SK-N-SH treated with all-trans-retinoic acid at 6 μM for 48 hours (cell line): ENCODE results near the gene CD274.

Experiments
- ARNTL ChIP-seq: fragments of 450-650 bp; formaldehyde crosslinking; IDR thresholded peaks from 2 replicates; pipeline ENCODE4 v1.5.0; 2020; ENCODE audit warnings: low read depth, mild to moderate bottlenecking, moderate library complexity, borderline replicate concordance
- ESRRG ChIP-seq: fragments of 250-450 bp; sonication (Bioruptor Pico); IDR thresholded peaks from 2 replicates; pipeline ENCODE4 v1.6.1; 2021; ENCODE audit warnings: mild to moderate bottlenecking
- RARB ChIP-seq: fragments of 250-450 bp; sonication (Bioruptor Pico); IDR thresholded peaks from 2 replicates; pipeline ENCODE4 v1.8.0; 2021; ENCODE audit warnings: mild to moderate bottlenecking, moderate library complexity
- SNAI2 ChIP-seq: fragments of 250-450 bp; sonication (Bioruptor Pico); IDR thresholded peaks from 2 replicates; pipeline ENCODE4 v1.5.0; 2020; ENCODE audit warnings: mild to moderate bottlenecking, moderate library complexity
- TCF4 ChIP-seq: fragments of 250-450 bp; sonication (Bioruptor Pico); IDR thresholded peaks from 2 replicates; pipeline ENCODE4 v1.8.0; 2021; ENCODE audit warnings: mild to moderate bottlenecking, moderate library complexity, borderline replicate concordance
- ZFP3 ChIP-seq: fragments of 250-450 bp; sonication (Bioruptor Pico); IDR thresholded peaks from 2 replicates; pipeline ENCODE4 v1.5.0; 2020; ENCODE audit warnings: mild to moderate bottlenecking, moderate library complexity
- ZFP30 ChIP-seq: fragments of 450-650 bp; formaldehyde crosslinking; IDR thresholded peaks from 2 replicates; pipeline ENCODE4 v1.5.0; 2022; ENCODE audit warnings: mild to moderate bottlenecking, moderate library complexity
- ZNF8 ChIP-seq: fragments of 450-650 bp; formaldehyde crosslinking; IDR thresholded peaks from 2 replicates; pipeline ENCODE4 v1.5.0; 2020; ENCODE audit warnings: mild to moderate bottlenecking, moderate library complexity
- TF ChIP-seq, protein P1 (sequence below): fragments of 250-450 bp; sonication (Bioruptor Pico); IDR thresholded peaks from 2 replicates; pipeline ENCODE4 v1.8.0; 2021; ENCODE audit warnings: low read depth, mild to moderate bottlenecking, moderate library complexity, borderline replicate concordance

- TF ChIP-seq ZFP30 (CRISPR knock-in tag) = no peak
- no peak for TF ChIP-seq ZFP3 (CRISPR knock-in tag)
- TF ChIP-seq RARB = no peak
- TF ChIP-seq SNAI2 (CRISPR knock-in tag) = no peak
- TF ChIP-seq, protein P1, sequence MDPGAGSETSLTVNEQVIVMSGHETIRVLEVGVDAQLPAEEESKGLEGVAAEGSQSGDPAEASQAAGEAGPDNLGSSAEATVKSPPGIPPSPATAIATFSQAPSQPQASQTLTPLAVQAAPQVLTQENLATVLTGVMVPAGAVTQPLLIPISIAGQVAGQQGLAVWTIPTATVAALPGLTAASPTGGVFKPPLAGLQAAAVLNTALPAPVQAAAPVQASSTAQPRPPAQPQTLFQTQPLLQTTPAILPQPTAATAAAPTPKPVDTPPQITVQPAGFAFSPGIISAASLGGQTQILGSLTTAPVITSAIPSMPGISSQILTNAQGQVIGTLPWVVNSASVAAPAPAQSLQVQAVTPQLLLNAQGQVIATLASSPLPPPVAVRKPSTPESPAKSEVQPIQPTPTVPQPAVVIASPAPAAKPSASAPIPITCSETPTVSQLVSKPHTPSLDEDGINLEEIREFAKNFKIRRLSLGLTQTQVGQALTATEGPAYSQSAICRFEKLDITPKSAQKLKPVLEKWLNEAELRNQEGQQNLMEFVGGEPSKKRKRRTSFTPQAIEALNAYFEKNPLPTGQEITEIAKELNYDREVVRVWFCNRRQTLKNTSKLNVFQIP (CRISPR knock-in tag) = no peak
- no peak for TF ChIP-seq ARNTL (CRISPR knock-in tag)
- TF ChIP-seq ZNF8 (CRISPR knock-in tag) = no peak
- TF ChIP-seq ESRRG = no peak
- TF ChIP-seq TCF4 (CRISPR knock-in tag) = no peak
Observed at GRCh38 chr9:5481322-5482040, 31.1 kb downstream of the CD274 start.
